GM18909 (cell line): Measurements from ENCODE around the gene IL22RA2.

Source experiments
- ATAC-seq: cut with Tn5 transposase; IDR thresholded peaks from one replicate; pipeline ENCODE4 v1.9.1; 2021; ENCODE audit warnings: mild to moderate bottlenecking; ENCODE audit not compliant: unreplicated experiment, poor library complexity

Gene IL22RA2

GRCh38 chr6:137197684-137198645 is 24.5 kb upstream of the IL22RA2 start:
- ATAC-seq: no peak

- no peak for ATAC-seq
These were observed 20.0 kb upstream of the IL22RA2 start for GRCh38 chr6:137193256-137194070.

- ATAC-seq: no peak
These were observed 19.4 kb upstream of the IL22RA2 start for GRCh38 chr6:137192821-137193220.

GRCh38 chr6:137191670-137192069 is 18.2 kb upstream of the IL22RA2 start:
- ATAC-seq: no peak

GRCh38 chr6:137191236-137191635 is 17.8 kb upstream of the IL22RA2 start:
- no peak for ATAC-seq

- no peak for ATAC-seq
These were observed 17.2 kb upstream of the IL22RA2 start for GRCh38 chr6:137190583-137191094.

GRCh38 chr6:137188855-137189254 is 15.4 kb upstream of the IL22RA2 start:
- no peak for ATAC-seq

- ATAC-seq: no peak
These were observed 11.8 kb upstream of the IL22RA2 start for GRCh38 chr6:137185290-137185689.

GRCh38 chr6:137182654-137183073 is 9.2 kb upstream of the IL22RA2 start:
- ATAC-seq: no peak

- ATAC-seq: no peak
These were observed 8.6 kb upstream of the IL22RA2 start for GRCh38 chr6:137181891-137182653.

- no peak for ATAC-seq
These were observed 4.2 kb upstream of the IL22RA2 start for GRCh38 chr6:137177611-137178010.

GRCh38 chr6:137176729-137177128 is 3.3 kb upstream of the IL22RA2 start:
- ATAC-seq: no peak

GRCh38 chr6:137175868-137176245 is 2.4 kb upstream of the IL22RA2 start:
- ATAC-seq: no peak

- ATAC-seq: no peak
These were observed 1.9 kb upstream of the IL22RA2 start for GRCh38 chr6:137175157-137175867.

- no peak for ATAC-seq
These were observed 561 bp downstream of the IL22RA2 start for GRCh38 chr6:137172734-137173431.

- ATAC-seq: no peak
These were observed 1.4 kb downstream of the IL22RA2 start for GRCh38 chr6:137171824-137172733.

GRCh38 chr6:137171053-137171374 is 2.4 kb downstream of the IL22RA2 start:
- ATAC-seq: no peak
